GM18858 (cell line): ENCODE data around the gene KCNJ3.

Source experiments
- ATAC-seq: cut with Tn5 transposase; IDR thresholded peaks from one replicate; pipeline ENCODE4 v1.9.1; 2021; ENCODE audit not compliant: unreplicated experiment

The KCNJ3 gene

GRCh38 chr2:154698296-154698720 lies at the start of gene KCNJ3:
TSS of gene KCNJ3 (plus strand) at chr2:154698695. CDS start at chr2:154698776, 81 bp downstream.
- ATAC-seq, result no peak

GRCh38 chr2:154655499-154655898 lies 43.0 kb upstream of the KCNJ3 start:
- ATAC-seq, result no peak

- ATAC-seq, result no peak
Measured at GRCh38 chr2:154658854-154659253, 39.6 kb upstream of the KCNJ3 start.

- no peak for ATAC-seq
Measured at GRCh38 chr2:154664248-154664647, 34.2 kb upstream of the KCNJ3 start.

- ATAC-seq, result no peak
Measured at GRCh38 chr2:154670083-154670482, 28.4 kb upstream of the KCNJ3 start.

- no peak for ATAC-seq
Measured at GRCh38 chr2:154673694-154674093, 24.8 kb upstream of the KCNJ3 start.

GRCh38 chr2:154677401-154677800 lies 21.1 kb upstream of the KCNJ3 start:
- no peak for ATAC-seq

GRCh38 chr2:154681741-154682140 lies 16.8 kb upstream of the KCNJ3 start:
- no peak for ATAC-seq

GRCh38 chr2:154686162-154686561 lies 12.3 kb upstream of the KCNJ3 start:
- no peak for ATAC-seq

GRCh38 chr2:154688373-154688772 lies 10.1 kb upstream of the KCNJ3 start:
- no peak for ATAC-seq

- no peak for ATAC-seq
Measured at GRCh38 chr2:154689158-154689557, 9.3 kb upstream of the KCNJ3 start.

- ATAC-seq, result no peak
Measured at GRCh38 chr2:154692927-154693326, 5.6 kb upstream of the KCNJ3 start.

GRCh38 chr2:154693741-154694340 lies 4.7 kb upstream of the KCNJ3 start:
- ATAC-seq, result no peak

- no peak for ATAC-seq
Measured at GRCh38 chr2:154694881-154695280, 3.6 kb upstream of the KCNJ3 start.

- no peak for ATAC-seq
Measured at GRCh38 chr2:154696369-154696768, 2.1 kb upstream of the KCNJ3 start.

GRCh38 chr2:154696810-154697417 lies 1.6 kb upstream of the KCNJ3 start:
- no peak for ATAC-seq

- ATAC-seq, result no peak
Measured at GRCh38 chr2:154697418-154698252, 860 bp upstream of the KCNJ3 start.

GRCh38 chr2:154698721-154699574 lies 453 bp downstream of the KCNJ3 start:
- ATAC-seq, result no peak

- ATAC-seq, result no peak
Measured at GRCh38 chr2:154699575-154699930, 1.1 kb downstream of the KCNJ3 start.

GRCh38 chr2:154700136-154700535 lies 1.6 kb downstream of the KCNJ3 start:
- no peak for ATAC-seq

- no peak for ATAC-seq
Measured at GRCh38 chr2:154704991-154705390, 6.5 kb downstream of the KCNJ3 start.
